Activated effector memory CD4-positive, alpha-beta T cell treated with Interleukin-2 at 50 U/mL for 16 hours (primary cell): Measurements from ENCODE around the gene ARHGDIG.
"Not testable (repeated sequence)": the region's sequence is repeated elsewhere in the genome, so short reads cannot be mapped to it uniquely, and the experiment has no call there.

Experiments
- DNase-seq: peaks from one replicate; pipeline ENCODE4 v3.0.0-alpha.2; 2020

Gene ARHGDIG

DNA sequence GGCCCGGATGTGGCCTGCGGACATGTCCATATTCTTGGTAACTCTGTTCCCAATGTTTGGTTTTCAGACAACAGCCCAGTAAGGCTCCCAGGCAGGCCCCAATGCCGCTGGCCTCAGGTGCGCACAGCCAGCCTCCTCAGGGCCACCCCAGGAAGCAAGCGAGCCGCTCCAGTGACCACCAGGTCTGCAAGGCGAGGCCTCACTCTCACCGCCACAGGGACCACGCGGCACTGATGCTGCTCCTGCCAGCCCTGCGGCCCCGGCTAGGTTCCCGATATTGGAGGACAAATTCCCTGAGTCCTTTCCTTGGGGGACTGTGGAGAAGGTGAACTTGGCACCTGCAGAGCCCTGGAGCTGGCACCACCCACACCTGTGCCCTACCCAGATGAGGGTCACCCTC lies 21.6 kb downstream of the ARHGDIG start:
- no peak for DNase-seq

DNA sequence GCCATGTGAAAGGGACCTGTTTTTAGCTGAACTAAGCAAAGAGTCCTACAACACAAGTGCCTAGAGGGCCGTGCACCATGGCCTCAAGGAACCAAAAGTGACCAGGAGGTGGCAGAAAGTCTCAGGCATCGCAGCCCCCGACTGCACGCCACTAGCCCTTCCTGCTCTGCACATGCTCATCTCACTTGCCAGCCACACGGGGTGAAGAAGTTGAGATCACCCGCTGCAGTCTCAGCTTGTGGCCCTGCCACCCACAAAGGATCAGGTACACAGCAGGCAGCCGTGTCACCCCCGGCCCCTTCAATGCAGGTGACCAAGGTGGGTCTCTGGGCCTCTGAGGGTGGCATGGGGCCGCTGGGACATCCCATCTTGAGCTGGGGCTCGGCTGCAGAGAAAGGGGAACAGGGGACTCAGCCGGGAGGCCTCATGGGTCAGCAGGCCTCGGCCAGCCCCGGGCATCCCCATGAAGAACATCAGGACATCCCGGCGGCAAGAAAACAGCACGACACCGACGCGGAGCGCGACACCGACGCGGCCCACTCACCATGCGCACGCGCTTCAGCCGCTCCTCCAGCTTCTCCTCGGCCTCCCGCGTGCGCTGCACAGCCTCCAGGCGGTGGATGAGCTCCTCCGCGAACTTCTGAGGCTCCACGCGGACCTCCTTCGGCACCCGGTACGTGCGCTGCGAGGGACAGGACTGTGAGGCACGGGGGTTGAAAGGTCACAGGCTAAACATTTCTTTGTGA lies 23.5 kb downstream of the ARHGDIG start:
- no peak for DNase-seq

DNA sequence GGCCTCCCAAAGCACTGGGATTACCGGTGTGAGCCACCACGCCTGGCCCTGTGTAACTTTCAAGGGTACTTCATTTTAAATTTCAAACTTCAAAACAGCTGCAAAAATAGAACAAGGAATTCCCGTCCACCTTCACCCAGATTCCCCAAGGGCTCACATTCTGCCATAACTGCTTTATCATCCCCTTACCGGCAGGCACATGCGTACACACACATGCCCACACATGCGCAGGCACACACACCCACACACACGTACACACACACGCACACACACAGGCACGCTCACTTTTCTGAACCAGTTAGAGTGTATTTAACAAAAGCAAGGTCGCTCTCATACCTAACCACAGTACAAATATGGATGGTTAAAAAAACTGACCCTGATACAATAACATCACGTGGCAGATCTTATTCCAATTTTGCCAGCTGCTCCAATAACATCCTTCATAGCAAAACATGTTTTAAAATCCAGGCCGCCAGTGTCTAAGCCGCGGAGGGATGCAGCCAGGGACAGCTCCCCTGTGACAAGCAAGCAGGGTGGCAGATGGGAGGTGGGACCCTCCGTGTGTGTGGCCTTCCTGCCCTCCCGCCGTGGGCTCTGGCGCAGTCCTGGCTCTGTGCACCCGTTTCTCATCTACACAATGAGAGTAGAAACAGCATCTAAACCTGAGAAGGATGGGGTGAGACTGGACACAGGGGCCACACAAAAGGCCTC lies 25.7 kb downstream of the ARHGDIG start:
- DNase-seq = no peak

DNA sequence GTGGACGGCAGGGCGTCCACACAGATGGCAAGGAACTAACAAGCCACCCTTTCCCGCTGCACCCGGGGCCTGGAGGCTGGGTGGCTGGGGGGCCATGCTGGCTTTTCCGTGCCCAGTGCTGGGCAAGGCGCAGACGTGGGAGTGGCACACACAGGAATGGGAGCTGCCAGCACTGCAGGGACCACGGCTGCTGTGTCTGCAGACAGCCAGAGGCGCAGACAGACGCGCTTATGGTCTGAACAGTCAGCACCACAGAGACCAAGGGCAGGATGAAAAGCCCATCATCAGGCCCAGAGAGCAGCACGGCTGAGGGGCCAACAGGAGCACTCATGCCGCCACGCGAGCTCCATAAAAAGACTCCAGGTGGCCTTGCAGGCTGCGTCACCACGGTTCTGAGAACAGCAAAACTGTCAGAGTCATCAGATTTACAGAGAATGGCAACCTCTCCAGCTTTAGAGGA lies 26.6 kb downstream of the ARHGDIG start:
- DNase-seq = no peak

DNA sequence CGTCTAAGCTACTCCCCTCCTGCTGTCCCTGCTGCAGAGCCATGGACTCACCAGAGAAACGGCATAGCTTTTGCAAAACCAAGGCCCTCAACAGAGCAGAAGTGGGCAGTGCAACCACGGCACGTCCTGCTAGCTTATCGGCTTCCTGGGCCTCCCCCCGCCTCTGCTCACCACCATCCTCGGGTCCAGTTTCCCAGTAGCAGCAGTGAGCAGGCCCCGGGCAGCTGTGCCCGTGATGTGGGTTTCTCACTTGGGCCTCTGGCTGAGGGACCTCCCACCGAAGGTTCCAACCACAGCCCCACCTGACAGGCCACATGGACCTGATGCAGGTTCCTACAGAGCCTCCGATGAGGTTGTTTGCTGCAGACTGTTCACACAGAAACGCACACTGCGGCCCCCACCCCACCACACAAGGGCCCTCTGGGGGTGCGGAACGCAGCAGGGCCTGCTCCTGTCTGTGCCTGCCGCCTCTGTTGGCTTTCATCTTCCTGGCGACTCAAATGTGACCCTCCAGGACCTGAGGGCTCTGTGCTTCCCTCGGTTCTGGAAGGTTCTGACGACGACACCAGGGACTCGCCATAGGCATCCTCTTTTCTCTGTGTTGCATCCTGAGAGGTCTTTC lies 27.4 kb downstream of the ARHGDIG start:
- no peak for DNase-seq

DNA sequence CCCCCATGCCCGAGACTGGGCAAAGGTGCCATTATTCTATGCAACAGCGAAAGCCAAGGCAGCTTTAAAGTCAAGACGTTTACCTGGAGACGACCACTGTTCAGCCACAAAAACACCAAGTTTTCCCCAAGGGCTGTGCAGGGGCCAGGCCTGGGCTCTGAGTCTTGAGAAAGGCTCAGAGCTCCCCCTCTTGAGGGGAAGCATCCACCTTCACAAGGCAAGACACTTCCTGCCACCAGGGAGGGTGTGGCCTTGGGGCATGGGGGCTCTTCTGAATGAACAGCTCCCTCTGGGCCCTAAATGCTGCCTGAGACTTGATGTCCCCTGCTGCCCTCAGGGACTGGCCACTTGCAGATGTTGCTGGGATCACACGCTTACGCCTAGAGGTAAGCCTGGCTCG lies 29.1 kb downstream of the ARHGDIG start:
- no peak for DNase-seq

DNA sequence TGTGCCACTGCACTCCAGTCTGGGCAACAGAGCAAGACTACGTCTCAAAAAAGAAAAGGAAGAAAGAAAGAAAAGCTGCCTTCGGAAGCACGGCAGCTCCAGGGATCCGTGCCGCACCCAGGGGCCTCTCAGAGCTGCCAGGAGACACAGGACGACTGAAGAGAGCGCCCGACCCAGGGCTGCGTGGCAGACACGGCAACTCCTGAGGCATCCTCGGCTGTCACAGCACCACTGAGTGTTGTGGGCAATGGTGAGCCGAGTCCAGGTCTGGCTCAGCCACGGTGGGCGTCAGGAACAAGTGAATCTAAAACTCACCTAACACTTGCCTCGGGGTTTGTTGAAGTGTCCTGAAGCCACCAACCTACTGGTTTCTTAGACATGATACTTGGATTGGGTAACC lies 31.3 kb downstream of the ARHGDIG start:
- no peak for DNase-seq

DNA sequence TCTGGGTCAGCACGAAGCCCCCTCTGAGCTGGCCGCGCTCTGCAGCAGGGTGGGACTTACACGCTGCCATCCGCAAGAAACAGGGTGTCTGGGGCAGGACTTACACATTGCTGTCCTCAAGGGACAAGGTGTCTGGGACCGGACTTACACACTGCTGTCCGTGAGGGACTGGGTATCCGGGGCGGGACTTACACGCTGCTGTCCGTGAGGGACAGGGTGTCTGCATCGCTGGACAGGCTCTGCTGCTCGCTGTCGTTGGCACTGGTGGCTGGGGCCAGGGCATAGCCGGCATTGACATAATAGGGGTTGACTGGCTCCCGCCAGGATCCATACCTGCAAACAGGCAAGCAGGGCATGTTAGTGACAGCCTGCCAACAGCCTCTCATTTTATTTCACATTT lies 34.0 kb downstream of the ARHGDIG start:
- no peak for DNase-seq

DNA sequence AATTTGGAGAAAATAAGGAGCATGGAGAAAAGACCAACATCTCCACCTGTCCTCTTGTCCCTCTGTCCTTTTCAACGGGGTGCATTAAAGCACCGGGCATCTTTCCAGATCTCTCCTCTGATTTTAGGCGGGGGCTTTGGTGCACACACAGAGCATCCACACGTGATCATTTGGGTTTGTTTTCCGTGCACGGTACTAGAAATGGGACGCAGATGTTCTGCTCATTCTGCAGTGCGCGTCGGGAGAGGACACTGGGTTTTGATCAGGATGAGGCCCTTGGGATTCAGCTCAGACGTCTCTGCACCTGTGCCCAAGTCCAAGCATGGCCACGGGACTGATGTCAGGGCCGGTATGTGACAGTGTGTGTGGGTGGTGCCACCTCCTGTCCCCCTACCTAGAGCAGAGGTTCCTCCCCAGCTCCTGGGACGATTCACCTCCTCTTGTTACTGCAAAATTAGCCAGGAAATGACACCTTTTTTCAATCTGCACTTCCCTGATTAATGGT lies 34.5 kb downstream of the ARHGDIG start:
- DNase-seq = no peak

DNA sequence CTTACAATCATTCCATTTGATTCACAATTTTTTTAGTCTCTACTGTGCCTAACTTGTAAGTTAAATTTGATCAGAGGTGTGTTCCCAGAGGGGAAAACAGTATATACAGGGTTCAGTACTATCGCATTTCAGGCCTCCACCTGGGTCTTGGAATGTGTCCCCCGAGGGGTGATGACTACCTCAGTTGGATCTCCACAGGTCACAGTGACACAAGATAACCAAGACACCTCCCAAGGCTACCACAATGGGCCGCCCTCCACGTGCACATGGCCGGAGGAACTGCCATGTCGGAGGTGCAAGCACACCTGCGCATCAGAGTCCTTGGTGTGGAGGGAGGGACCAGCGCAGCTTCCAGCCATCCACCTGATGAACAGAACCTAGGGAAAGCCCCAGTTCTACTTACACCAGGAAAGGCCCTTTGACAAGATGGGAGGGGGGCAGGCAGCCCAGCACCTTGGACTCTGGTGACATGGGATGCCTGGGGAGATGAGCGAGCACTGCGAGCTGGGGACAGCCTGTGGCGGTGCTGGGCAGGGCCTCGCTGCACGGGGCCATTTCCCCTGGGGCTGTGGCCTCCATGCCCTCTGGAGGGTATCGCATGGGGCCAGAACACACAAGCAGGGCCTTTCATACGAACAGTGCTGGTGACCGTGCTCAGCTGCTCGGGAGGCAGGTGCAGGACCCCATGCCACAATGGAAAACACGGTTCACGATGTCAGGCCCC lies 36.5 kb downstream of the ARHGDIG start:
- DNase-seq = no peak

DNA sequence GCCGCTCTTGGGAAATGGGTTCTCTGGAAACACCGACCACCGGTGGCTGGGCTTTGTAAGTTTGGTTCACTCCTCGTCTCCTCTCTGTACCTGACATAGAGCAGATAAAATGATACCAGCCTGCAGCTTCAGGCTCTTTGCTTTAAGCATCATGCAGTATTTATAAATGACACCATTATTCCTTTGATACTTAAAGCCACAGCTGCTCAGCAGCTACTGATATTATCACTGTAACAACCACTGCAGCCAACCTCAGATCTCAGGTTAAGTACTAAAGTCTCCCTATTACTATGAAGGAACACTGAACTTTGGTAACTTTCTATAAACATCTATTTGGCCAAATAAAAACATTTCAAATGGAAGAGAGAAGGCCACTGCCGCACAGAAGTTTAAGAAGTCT lies 37.2 kb downstream of the ARHGDIG start:
- no peak for DNase-seq

DNA sequence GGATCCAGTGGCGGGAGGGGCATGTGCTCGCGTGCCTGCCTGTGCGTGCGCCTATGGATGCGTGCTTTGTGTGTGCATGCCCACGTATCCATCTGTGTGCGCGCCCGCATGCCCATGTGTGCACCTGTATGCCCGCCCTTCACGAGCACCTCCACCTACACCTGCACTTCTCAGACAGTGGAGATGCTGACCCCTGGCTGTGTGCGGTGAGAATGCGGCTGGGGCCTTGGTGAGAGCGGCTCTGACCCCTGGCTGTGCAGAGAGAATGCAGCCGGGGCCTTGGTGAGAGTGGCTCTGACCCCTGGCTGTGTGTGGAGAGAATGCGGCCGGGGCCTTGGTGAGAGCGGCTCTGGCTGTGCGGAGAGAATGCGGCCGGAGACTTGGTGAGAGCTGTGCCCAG lies 38.2 kb downstream of the ARHGDIG start:
- no peak for DNase-seq

DNA sequence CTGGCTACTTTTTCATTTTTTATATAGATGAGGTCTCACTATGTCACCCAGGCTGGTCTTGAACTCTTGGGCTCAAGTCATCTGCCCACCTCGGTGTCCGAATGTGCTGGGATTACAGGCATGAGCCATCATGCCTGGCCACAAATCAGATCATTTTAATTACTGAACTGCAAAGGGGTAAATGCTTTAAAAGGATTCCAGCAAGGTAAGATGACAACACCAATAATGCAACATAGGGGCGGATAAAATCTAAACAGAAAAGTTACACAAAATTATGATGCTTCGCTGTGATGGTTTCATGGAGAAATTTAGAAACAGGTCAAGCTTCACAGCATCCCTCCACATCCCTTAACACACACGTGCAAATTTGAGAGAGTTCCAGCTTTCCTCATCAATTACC lies 39.8 kb downstream of the ARHGDIG start:
- DNase-seq = no peak

DNA sequence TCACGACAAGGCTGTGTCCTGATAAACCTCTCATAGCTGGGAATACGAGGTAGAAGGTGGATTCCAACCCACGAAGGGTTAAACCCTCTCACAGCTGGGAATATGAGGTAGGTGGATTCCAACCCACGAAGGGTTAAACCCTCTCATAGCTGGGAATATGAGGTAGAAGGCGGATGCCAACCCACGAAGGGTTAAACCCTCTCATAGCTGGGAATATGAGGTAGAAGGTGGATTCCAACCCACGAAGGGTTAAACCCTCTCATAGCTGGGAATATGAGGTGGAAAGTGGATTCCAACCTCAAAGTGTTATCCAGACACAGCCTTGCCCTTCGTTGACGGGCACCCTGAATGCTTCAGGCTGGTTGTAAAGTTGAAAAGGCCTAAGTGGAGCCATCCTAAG lies 41.1 kb downstream of the ARHGDIG start:
- DNase-seq = no peak

DNA sequence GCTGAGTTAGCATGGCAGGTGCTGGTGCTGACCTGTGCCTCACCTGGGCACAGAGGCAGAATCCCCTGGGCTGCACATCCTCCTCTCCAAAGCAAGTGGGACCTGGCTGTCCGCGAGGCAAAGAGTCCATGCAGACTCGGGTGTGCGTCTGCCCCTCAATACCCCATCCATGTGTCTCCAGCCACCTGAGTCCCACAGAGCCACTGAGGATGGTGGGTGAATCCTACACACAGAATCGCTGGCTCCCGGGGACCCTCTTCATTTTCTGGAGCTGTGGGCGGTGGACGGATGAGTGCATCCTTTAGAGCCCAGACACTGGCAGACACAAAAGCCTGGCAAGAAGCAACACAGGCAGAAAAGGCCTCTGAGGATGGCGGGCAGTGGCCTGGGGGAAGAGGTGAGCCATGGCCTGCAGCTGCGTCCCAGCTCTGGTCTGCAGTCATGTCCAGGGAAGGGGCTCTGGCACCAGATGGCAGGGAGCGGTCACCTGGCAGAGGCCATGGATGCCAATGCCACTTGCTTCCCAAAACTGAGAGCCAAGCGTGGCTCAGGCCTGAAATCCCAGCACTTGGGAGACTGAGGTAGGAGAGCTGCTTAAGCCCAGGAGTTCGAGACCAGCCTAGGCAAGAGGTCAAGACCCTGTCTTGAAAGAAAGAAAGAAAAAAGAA lies 42.2 kb downstream of the ARHGDIG start:
- DNase-seq = no peak

DNA sequence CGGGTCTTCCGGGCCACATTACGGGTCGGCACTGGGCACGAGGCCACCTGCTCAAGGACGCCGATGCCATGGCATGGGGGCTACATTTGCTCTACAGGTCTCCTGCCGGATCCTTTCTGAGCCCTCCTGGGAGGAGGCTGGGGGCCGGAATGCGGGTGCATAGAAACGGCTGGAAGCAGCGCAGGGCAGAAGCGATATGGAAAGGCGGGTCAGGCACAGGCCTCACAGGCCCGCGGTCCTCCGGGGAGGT lies 43.7 kb downstream of the ARHGDIG start:
- DNase-seq = no peak

DNA sequence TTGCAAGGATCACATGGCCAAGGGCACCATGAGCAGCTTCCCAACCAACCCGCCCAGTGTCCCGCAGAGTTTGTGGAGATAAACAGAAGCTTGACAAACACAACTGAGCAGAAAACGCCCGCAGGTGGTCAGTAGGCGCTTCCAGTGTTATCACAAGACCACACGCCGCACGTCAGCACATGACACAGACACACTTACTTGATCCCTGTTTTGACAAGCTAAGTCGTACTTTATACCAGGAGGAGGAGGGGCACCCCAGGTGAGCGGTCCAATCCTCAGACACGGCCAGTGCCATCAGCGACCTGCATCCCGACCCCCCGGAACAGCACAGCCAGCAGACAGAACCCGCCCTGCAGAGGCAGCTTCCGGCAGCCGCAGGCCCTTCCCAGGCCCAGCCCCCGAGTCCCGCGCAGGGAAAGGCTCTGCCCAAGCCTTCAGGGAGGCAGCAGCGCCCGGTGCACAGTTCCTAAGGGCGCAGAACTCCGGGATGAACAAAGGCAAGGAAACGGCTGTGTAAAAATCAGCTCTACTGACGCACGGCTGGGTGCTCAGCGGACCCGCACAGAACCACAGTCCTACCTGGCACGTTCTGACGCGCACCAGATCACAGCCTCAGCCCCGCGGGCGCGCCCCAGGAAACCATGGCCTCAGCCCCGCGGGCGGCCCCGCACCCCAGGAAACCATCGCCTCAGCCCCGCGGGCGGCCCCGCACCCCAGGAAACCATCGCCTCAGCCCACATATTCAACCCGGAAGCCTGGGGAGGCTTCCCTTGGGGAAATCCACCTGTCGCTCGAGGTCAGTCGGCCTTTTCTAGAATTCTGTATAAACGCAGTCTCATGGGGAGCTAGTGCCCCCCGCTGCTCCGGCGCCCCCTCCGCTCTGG lies 44.3 kb downstream of the ARHGDIG start:
- DNase-seq = peak; percentile 67

DNA sequence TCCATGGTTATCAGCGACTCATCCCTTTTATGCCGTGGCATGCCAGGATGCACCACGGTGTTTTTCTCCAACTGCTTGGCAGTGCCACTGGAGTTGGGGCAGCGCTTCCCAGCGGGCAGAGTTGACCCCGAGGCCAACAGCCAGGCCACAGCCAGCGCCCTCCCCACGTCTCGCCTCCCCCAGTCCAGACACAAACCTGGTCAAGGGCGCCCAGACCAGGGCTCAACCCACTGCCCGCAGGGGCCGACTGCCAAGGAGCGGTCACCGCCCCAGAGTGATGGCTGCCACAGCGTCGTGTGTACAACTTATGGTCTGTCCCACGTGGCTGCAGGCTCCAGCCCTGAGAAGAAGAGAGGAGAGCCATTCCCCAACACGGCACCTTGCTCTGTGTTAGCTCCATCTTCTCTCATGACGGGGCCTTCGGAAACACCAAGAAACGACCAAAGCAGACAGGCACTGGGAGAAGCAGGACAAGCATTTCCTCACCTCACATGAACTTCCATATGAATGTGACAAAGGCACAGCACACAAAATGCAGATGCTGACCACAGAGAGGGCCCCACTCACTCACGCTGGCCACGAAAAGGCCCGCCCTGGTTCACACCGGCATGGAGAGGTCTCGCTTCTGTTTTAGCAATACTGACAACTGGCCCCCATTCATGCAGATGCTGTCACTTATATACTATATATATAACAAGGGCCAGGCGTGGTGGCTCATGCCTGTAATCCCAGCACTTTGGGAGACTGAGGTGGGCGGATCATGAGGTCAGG lies 45.2 kb downstream of the ARHGDIG start:
- no peak for DNase-seq

DNA sequence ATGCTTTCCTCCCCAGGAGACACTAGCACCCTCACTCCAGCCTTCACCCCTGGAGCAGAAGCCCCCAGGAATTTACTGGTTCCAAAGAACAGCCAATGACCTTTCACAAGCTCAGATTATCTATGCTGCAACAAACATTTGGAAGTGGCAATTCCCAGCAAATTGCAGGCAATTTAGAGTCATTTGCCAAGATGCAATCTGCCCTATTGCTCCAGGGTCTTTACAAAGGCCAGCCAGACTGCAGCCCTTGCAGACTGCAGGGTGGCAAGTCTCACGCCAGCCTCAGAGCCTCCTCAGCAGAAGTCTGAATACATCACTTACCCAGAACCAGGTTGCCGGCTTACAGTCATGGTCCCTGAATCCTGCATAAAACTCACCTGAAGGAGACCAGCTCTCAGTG lies 50.4 kb downstream of the ARHGDIG start:
- no peak for DNase-seq

DNA sequence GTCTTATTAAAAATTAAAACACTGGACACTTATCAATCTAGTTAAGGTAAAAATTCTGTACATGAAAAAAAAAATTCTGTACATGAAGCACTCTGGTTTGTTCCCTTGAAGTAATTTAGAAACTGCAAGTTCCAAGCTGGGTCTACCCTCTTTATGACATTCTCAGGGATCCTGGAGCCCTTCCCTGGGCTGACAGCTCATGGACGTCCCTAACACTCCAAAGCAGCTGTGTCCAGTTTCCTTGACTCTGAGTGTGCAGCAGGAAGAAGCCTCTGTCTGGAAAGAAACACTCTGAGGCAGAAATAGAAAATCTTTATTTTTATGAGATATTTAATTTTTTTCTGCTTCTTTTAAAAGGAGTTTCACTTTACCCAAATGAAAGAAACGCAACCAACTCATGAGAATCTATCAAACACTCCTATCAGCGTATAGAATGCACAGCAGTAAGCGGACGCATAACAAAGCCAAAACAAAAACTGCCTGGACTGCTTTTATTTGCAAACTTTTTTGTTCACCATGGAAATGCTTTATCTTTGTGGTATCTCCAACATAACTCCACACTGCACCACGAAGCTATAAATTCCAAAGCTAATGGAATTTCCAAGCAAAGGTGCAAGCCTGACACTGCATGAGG lies 50.9 kb downstream of the ARHGDIG start:
- DNase-seq = not testable (repeated sequence)
